ENCODE measurements around the gene GNG13. TPM values are rescaled to one million over a fixed set of nuclear protein-coding genes. Genes with fewer than 3 reads are reported as not detected.

The GNG13 gene, protein sequence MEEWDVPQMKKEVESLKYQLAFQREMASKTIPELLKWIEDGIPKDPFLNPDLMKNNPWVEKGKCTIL
- not detected in 2 replicates for total RNA-seq

DNA sequence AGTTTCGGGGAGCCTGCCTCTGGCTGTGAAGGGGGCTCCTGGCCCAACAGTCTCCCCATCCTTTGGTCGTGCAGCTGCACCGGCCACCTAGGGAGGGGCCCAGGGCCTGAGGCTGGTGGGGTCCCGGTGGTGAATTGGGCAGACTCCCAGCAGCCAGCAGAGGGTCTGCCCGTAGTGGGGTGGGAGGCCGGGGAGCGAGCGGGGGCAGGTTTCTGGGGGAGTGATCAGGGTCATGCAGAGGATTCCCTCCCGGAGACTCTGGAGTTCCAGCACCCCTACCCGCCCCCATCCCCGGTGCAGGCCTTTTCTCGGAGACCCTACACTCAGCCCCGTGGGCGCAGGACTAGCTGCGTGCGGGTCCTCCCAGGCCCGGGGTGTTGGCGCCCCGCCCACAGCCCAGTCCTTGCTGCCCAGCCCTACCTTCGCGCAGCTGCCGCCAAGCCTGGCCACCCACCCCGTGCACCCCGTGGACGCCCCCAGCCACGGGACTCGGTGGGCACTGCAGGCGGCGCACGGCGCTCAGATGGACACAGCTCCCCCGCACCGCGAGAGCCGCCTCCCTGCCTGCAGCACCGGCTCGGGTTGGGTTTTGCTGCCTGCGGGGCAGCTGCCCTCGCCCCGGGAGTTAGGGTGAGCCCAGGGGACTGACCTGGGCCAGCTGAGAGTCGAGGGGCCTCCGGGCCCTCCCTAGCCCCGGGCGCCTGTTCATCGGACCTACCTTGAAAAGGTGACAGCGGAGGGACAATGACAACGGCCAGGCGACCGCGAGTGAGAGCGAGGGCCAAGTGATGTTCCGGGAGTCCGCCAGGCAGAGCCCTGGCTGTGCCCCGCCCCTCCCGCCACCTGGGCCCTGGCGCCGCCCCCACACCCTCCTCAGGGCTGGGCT lies at the start of gene GNG13:
TSS of gene GNG13 (minus strand) at position 787 of the 886 bp plus-strand sequence. CDS start 1,657 bp downstream, outside the sequence.

DNA sequence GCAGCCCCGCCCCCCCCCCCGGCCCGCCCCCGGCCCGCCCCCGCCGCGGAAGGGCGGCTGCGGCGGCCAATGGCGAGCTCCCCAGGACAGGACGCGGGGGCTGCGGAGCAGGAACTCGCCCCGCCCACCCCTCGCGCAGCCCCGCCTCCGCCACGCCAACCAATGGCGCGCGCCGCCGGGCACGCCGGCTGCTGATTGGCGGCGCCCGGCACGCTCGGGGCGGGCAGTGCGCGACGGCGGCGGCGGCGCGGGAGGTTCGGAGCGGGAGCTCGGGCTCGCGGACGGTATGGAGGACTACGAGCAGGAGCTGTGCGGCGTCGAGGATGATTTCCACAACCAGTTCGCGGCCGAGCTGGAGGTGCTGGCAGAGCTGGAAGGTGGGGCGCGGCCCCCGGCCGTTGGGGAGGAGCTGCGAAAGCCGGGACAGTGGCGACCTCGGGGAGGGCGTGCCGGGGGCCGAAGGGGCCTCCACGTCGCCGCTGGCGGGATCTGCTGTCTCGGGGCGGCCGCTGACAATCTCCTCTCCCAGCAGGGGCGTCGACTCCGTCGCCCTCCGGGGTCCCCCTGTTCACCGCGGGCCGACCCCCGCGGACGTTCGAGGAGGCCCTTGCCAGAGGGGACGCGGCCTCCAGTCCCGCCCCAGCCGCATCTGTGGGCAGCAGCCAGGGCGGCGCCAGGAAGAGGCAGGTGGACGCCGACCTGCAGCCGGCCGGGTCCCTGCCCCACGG lies 12.0 kb downstream of the GNG13 start, which contains the start of gene CHTF18:
TSS of gene CHTF18 (plus strand) at position 222 of the 728 bp plus-strand sequence. CDS start at position 287, 65 bp downstream.

DNA sequence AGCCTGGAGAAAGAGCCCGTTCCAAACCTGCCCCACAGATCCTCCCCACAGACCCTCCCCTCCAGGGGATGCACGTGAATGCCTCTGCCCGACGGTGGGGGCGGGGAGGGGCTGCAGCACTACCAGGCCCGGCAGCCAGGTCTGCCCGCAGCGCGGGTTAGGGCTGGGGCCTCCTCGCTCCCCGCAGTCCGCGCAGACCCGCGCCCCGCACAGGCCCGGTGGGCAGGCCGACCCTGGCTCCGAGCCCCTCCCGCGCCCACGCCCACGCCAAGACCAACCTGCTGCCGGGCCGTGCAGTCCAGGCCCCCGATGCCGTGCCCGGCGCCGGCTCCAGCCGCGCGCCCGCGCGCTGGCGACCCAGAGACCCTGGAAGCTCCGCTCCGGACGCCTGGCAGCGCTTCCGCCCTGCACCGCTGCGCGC lies 12.5 kb downstream of the GNG13 start, which contains the start of gene RPUSD1:
TSS of gene RPUSD1 (minus strand) at position 404 of the 421 bp plus-strand sequence. CDS start 644 bp downstream, outside the sequence.

DNA sequence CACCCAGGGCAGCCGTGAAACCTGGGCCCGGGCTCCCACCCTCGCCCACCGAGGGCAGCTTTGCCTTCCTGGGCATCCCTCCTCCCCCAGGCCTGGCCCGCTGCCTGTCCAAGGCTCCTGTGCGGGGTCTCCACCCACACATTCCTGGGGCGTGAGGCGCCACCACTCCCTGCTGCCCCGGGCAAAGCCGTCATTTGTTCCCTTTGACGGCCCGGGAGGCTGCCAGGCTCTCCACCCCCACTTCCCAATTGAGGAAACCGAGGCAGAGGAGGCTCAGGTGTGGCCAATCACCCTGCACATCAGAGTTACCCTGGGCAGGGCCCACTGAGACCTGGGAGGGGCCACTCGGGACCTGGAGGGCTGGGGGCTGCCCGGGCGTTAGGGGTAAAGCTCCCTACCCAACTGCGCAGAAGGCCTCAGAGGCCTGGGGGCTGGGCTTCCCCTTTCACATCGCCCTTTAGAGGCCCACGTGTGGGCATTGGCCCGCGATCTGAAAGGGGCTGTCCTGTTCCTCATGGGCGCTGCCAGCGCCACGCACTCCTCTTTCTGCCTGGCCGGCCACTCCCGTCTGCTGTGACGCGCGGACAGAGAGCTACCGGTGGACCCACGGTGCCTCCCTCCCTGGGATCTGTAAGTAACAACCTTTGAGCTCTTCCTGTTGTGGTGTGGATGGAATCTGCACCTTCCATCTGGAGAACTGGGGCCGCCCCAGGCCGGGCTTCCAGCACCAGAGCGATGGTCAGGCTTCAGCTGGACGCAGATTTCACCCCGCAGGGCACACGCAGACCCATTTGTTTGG lies 39.8 kb downstream of the GNG13 start, which contains the start of gene MSLN:
TSS of gene MSLN (plus strand) at position 190 of the 799 bp plus-strand sequence. CDS start 1,947 bp downstream, outside the sequence.

Other genes starting within 250 kb of the GNG13 start
- not detected in 2 replicates for gene PRR35, start 240.3 kb downstream of the GNG13 start, total RNA-seq
- 0.97 and 1.5 TPM in 2 replicates for gene NHLRC4, start 233.7 kb downstream of the GNG13 start, total RNA-seq
- 25.8 and 26.2 TPM in 2 replicates for gene PIGQ, start 230.8 kb downstream of the GNG13 start, total RNA-seq
- gene RAB40C, start 210.7 kb downstream of the GNG13 start, total RNA-seq: 11.3 and 15.8 TPM in 2 replicates
- gene WFIKKN1, start 169.7 kb downstream of the GNG13 start, total RNA-seq: under 0.01 and 0.46 TPM in 2 replicates
- 69.5 and 83.7 TPM in 2 replicates for gene METTL26, start 164.4 kb downstream of the GNG13 start, total RNA-seq
- 10.3 and 22.3 TPM in 2 replicates for gene MCRIP2, start 158.9 kb downstream of the GNG13 start, total RNA-seq
- gene WDR90, start 151.4 kb downstream of the GNG13 start, total RNA-seq: 11.0 and 19.6 TPM in 2 replicates
- 32.7 and 66.1 TPM in 2 replicates for gene RHOT2, start 132.6 kb downstream of the GNG13 start, total RNA-seq
- 4.6 and 6.5 TPM in 2 replicates for gene RHBDL1, start 125.1 kb downstream of the GNG13 start, total RNA-seq
- 95.6 and 120 TPM in 2 replicates for gene STUB1, start 120.3 kb downstream of the GNG13 start, total RNA-seq
- 35.6 and 39.6 TPM in 2 replicates for gene JMJD8, start 116.4 kb downstream of the GNG13 start, total RNA-seq
- gene WDR24, start 110.3 kb downstream of the GNG13 start, total RNA-seq: 5.3 and 7.9 TPM in 2 replicates
- gene FBXL16, start 94.9 kb downstream of the GNG13 start, total RNA-seq: 0.28 and 0.59 TPM in 2 replicates
- gene METRN, start 85.6 kb downstream of the GNG13 start, total RNA-seq: 75.4 and 85.8 TPM in 2 replicates
- gene ANTKMT, start 79.6 kb downstream of the GNG13 start, total RNA-seq: 19.4 and 39.8 TPM in 2 replicates
- 2.1 and 4.9 TPM in 2 replicates for gene CCDC78, start 74.3 kb downstream of the GNG13 start, total RNA-seq
- gene HAGHL, start 73.6 kb downstream of the GNG13 start, total RNA-seq: 18.7 and 19.6 TPM in 2 replicates
- 21.5 and 28.8 TPM in 2 replicates for gene CIAO3, start 59.7 kb downstream of the GNG13 start, total RNA-seq
- gene MSLN, start 40.0 kb downstream of the GNG13 start, total RNA-seq: not detected in 2 replicates
- 19.3 and 31.1 TPM in 2 replicates for gene RPUSD1, start 12.4 kb downstream of the GNG13 start, total RNA-seq
- gene CHTF18, start 12.1 kb downstream of the GNG13 start, total RNA-seq: 5.3 and 15.8 TPM in 2 replicates
- 25.3 and 26.1 TPM in 2 replicates for gene LMF1, start 170.2 kb upstream of the GNG13 start, total RNA-seq
- gene SOX8, start 181.0 kb upstream of the GNG13 start, total RNA-seq: under 0.01 and 0.14 TPM in 2 replicates

All from smooth muscle cell of the umbilical artery (primary cell).